NCI-H2196 (cell line): ENCODE data around the gene CGREF1.

Experiments used
- DNase-seq: peaks from one replicate; lab custom pipeline; 2025; ENCODE audit not compliant: unreplicated experiment; lab: John Stamatoyannopoulos, UW

CGREF1 gene

DNA sequence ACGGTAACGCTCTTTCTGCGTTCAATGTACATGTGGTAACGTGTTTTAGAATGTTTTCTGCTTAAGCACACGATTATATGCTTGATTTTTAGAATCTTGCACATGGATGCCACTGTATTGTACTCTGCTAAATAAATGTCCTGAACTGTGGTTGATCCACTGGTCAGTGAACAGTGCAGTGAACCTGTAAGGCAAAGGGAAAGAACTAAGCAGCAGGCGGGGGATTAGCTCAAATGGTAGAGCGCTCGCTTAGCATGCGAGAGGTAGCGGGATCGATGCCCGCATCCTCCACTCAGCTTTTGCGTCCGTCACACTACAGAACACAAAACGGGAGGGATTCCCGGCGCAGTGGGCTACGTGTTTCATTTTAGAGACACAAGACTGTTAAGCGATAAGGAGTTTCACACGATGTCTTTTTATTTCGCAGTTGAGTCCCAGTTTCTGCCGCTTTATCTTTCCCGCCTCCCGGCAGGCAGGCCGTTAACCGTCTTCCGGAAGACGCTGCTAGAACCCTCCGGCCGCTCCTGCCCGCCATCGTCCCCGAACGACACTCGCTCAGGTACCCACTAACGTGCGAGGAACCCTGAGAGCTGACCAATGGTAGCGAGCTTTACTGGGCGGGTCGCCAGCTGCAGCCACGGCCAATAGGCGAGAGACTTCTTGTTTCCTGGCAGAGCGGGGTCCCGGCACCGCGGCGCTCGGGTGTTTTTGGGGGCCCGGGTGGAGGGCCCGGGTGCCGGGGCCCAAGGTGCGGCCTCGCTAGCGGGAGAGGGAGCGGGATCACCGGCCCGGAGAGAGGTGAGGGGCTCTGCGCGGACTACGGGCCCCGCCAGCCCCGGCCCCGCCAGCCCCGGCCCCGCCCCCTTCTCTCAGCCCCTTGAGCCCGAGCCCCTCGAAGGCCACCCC, 67.7 kb downstream of the CGREF1 start, which contains the start of gene AGBL5:
Gene AGBL5, plus strand, starts transcription at position 673 of the 906 bp plus-strand sequence. CDS start 1,291 bp downstream, outside the sequence.
- peak; percentile 93 for DNase-seq
